ENCODE measurements around the gene CBR1.

CBR1 gene

GRCh38 chr21:36111238-36111637 is 41.4 kb downstream of the CBR1 start:
- Histone ChIP-seq H3K36me3 (ENCODE audit: control insufficient read depth, insufficient read depth, low read length) (no peaks in the 10 kb centered on the region), H3K27me3 (replicated peaks; ENCODE audit: control insufficient read depth, insufficient read depth, low read length, poor library complexity, severe bottlenecking) (no peaks in the 10 kb centered on the region), H3K9me3 (ENCODE audit: control insufficient read depth, low read length) (no peaks in the 10 kb centered on the region), H3K4me3 (ENCODE audit: insufficient read depth, low read depth, low read length, poor library complexity, severe bottlenecking) (no peak overlapping the region), H3K4me1 (ENCODE audit: control insufficient read depth, insufficient read depth, low read length, poor library complexity, severe bottlenecking) (no peaks in the 10 kb centered on the region), H3K27ac (ENCODE audit: insufficient read depth, low read length, poor library complexity, severe bottlenecking) (no peak overlapping the region)
- no peak for DNase-seq

GRCh38 chr21:36113647-36114428 is 44.0 kb downstream of the CBR1 start:
- Histone ChIP-seq H3K4me3 (ENCODE audit: insufficient read depth, low read depth, low read length, poor library complexity, severe bottlenecking) (peak overlapping the region; percentile 56), H3K4me1 (ENCODE audit: control insufficient read depth, insufficient read depth, low read length, poor library complexity, severe bottlenecking) (no peaks in the 10 kb centered on the region), H3K27me3 (replicated peaks; ENCODE audit: control insufficient read depth, insufficient read depth, low read length, poor library complexity, severe bottlenecking) (no peaks in the 10 kb centered on the region), H3K36me3 (ENCODE audit: control insufficient read depth, insufficient read depth, low read length) (no peaks in the 10 kb centered on the region), H3K27ac (ENCODE audit: insufficient read depth, low read length, poor library complexity, severe bottlenecking) (peak overlapping the region; percentile 65), H3K9me3 (ENCODE audit: control insufficient read depth, low read length) (no peaks in the 10 kb centered on the region)
- DNase-seq, result peak; percentile 33 to 68 (median 38)

GRCh38 chr21:36115138-36115730 is 45.4 kb downstream of the CBR1 start:
- H3K27me3 ChIP-seq (replicated peaks; ENCODE audit: control insufficient read depth, insufficient read depth, low read length, poor library complexity, severe bottlenecking), result no peaks in the 10 kb centered on the region
- no peak for DNase-seq
- H3K4me1 ChIP-seq (ENCODE audit: control insufficient read depth, insufficient read depth, low read length, poor library complexity, severe bottlenecking), result no peaks in the 10 kb centered on the region
- H3K36me3 ChIP-seq (ENCODE audit: control insufficient read depth, insufficient read depth, low read length), result no peaks in the 10 kb centered on the region
- no peak overlapping the region for H3K4me3 ChIP-seq (ENCODE audit: insufficient read depth, low read depth, low read length, poor library complexity, severe bottlenecking)
- H3K9me3 ChIP-seq (ENCODE audit: control insufficient read depth, low read length), result no peaks in the 10 kb centered on the region
- H3K27ac ChIP-seq (ENCODE audit: insufficient read depth, low read length, poor library complexity, severe bottlenecking), result no peak overlapping the region

GRCh38 chr21:36117286-36117741 is 47.5 kb downstream of the CBR1 start:
- Histone ChIP-seq H3K4me3 (ENCODE audit: insufficient read depth, low read depth, low read length, poor library complexity, severe bottlenecking) (no peak overlapping the region), H3K9me3 (ENCODE audit: control insufficient read depth, low read length) (no peaks in the 10 kb centered on the region), H3K36me3 (ENCODE audit: control insufficient read depth, insufficient read depth, low read length) (no peaks in the 10 kb centered on the region), H3K27me3 (replicated peaks; ENCODE audit: control insufficient read depth, insufficient read depth, low read length, poor library complexity, severe bottlenecking) (no peaks in the 10 kb centered on the region), H3K4me1 (ENCODE audit: control insufficient read depth, insufficient read depth, low read length, poor library complexity, severe bottlenecking) (no peaks in the 10 kb centered on the region), H3K27ac (ENCODE audit: insufficient read depth, low read length, poor library complexity, severe bottlenecking) (no peak overlapping the region)
- no peak for DNase-seq

GRCh38 chr21:36120304-36120888 is 50.6 kb downstream of the CBR1 start:
- H3K4me1 ChIP-seq (ENCODE audit: control insufficient read depth, insufficient read depth, low read length, poor library complexity, severe bottlenecking), result no peaks in the 10 kb centered on the region
- no peak overlapping the region for H3K27ac ChIP-seq (ENCODE audit: insufficient read depth, low read length, poor library complexity, severe bottlenecking)
- H3K9me3 ChIP-seq (ENCODE audit: control insufficient read depth, low read length), result no peaks in the 10 kb centered on the region
- no peaks in the 10 kb centered on the region for H3K36me3 ChIP-seq (ENCODE audit: control insufficient read depth, insufficient read depth, low read length)
- no peaks in the 10 kb centered on the region for H3K27me3 ChIP-seq (replicated peaks; ENCODE audit: control insufficient read depth, insufficient read depth, low read length, poor library complexity, severe bottlenecking)
- DNase-seq, result no peak
- H3K4me3 ChIP-seq (ENCODE audit: insufficient read depth, low read depth, low read length, poor library complexity, severe bottlenecking), result no peak overlapping the region
